Activated CD8-positive, alpha-beta memory T cell treated with anti-CD3 and anti-CD28 coated beads for 48 hours (primary cell): ENCODE results near the gene BARD1.
"Not testable (repeated sequence)": the region's sequence is repeated elsewhere in the genome, so short reads cannot be mapped to it uniquely, and the experiment has no call there.

ENCODE experiments used
- DNase-seq, 3 experiments: peaks; one replicate each; pipeline ENCODE4 v3.0.0-alpha.2; 2020; ENCODE audit warnings: low read depth in 2 of 3, low spot score in 2 of 3

BARD1 gene

GRCh38 chr2:214808981-214809750 lies at the start of gene BARD1:
Gene BARD1, minus strand, starts transcription at chr2:214809683. Its CDS starts 114 bp downstream, at chr2:214809569.
- peak in 1 of 3 experiments; percentile 17 for DNase-seq

- DNase-seq: no peak
Observed at GRCh38 chr2:214856137-214856536, 46.7 kb upstream of the BARD1 start.

- DNase-seq: no peak
Observed at GRCh38 chr2:214853906-214854305, 44.4 kb upstream of the BARD1 start.

GRCh38 chr2:214843823-214844222 lies 34.3 kb upstream of the BARD1 start:
- DNase-seq: no peak

- DNase-seq: no peak
Observed at GRCh38 chr2:214839464-214839863, 30.0 kb upstream of the BARD1 start.

GRCh38 chr2:214837466-214837865 lies 28.0 kb upstream of the BARD1 start:
- no peak for DNase-seq

GRCh38 chr2:214836568-214836967 lies 27.1 kb upstream of the BARD1 start:
- DNase-seq: no peak

- DNase-seq: no peak
Observed at GRCh38 chr2:214830794-214831346, 21.4 kb upstream of the BARD1 start.

- no peak for DNase-seq
Observed at GRCh38 chr2:214816008-214816533, 6.6 kb upstream of the BARD1 start.

GRCh38 chr2:214810671-214811070 lies 1.2 kb upstream of the BARD1 start:
- DNase-seq: no peak

- DNase-seq: peak; percentile 96 to 99 (median 98)
Observed at GRCh38 chr2:214809751-214810564, 475 bp upstream of the BARD1 start.

GRCh38 chr2:214807653-214808052 lies 1.8 kb downstream of the BARD1 start:
- no peak for DNase-seq

- DNase-seq: no peak
Observed at GRCh38 chr2:214801768-214802397, 7.6 kb downstream of the BARD1 start.

GRCh38 chr2:214801068-214801467 lies 8.4 kb downstream of the BARD1 start:
- DNase-seq: no peak

- no peak for DNase-seq
Observed at GRCh38 chr2:214800180-214800579, 9.3 kb downstream of the BARD1 start.

GRCh38 chr2:214796911-214797310 lies 12.6 kb downstream of the BARD1 start:
- DNase-seq: no peak

- not testable (repeated sequence) for DNase-seq
Observed at GRCh38 chr2:214783181-214783580, 26.3 kb downstream of the BARD1 start.

GRCh38 chr2:214782671-214783070 lies 26.8 kb downstream of the BARD1 start:
- DNase-seq: no peak

- no peak for DNase-seq
Observed at GRCh38 chr2:214781226-214781625, 28.3 kb downstream of the BARD1 start.

GRCh38 chr2:214775971-214776370 lies 33.5 kb downstream of the BARD1 start:
- no peak for DNase-seq

- no peak for DNase-seq
Observed at GRCh38 chr2:214774108-214774507, 35.4 kb downstream of the BARD1 start.
